ENCODE data around the gene NACC2.

NACC2 gene

GRCh38 chr9:135984072-135984710 lies 110.9 kb downstream of the NACC2 start:
- ATAC-seq: no peak
- no peak for TF ChIP-seq ZFP3 (CRISPR knock-in tag; IDR thresholded peaks at IDR 0.05)

GRCh38 chr9:135983208-135984071 lies 111.6 kb downstream of the NACC2 start:
- TF ChIP-seq ZNF565 (CRISPR knock-in tag; conservative IDR thresholded peaks at IDR 0.05; ENCODE audit: low read depth): no peak
- ATAC-seq: no peak

DNA sequence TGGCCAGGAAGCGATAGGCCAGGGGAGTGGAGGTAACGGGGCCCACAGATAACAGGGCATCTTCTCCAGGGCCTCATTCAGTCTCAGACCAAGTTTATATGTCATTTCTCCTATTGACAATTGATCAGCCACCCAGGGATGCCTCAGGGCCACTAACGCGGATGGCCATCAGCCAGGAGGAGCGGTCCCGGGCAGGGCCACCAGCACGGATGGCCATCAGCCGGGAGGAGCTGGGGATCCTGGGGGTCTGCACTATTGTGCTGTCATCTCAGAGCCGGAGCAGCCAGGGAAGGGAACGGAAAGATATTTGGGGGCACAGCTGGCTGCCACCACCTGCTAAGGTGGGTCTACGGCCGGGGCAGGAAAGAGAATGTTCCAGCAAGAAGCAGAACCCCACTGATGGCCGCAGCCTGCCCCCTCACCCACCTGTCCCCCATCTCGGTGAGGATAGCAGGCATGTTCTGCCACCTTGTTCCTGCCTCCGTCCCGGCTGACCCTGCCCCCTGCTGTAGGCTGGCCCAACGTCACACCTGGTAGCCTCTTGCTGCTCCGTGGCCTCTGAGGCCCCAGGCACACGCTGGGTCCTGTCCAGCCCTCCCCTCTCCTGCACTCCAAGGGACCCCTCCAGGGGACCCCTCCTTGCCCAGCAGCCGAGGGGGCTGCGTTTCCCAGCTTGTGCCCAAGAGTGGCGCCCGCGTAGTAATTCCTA lies 112.4 kb downstream of the NACC2 start:
- TF ChIP-seq ZNF70 (CRISPR knock-in tag; IDR thresholded peaks at IDR 0.05): no peak
- no peak for TF ChIP-seq ISL1 (CRISPR knock-in tag; IDR thresholded peaks at IDR 0.05)
- no peak for TF ChIP-seq POU6F1 (CRISPR knock-in tag; IDR thresholded peaks at IDR 0.05; ENCODE audit: borderline replicate concordance, low read depth)
- no peak for TF ChIP-seq BACH2 (CRISPR knock-in tag; IDR thresholded peaks at IDR 0.05; ENCODE audit: borderline replicate concordance)
- TF ChIP-seq SNAI2 (CRISPR knock-in tag; IDR thresholded peaks at IDR 0.05): no peak
- TF ChIP-seq ZNF565 (CRISPR knock-in tag; conservative IDR thresholded peaks at IDR 0.05; ENCODE audit: low read depth): no peak
- ATAC-seq: no peak

- no peak for ATAC-seq
- TF ChIP-seq CREB5 (CRISPR knock-in tag; IDR thresholded peaks at IDR 0.05; ENCODE audit: low read depth): no peak
These were observed 114.0 kb downstream of the NACC2 start for GRCh38 chr9:135980926-135981630.

- peak; percentile 19; the same call in 2 of the 3 replicates for ATAC-seq
- TF ChIP-seq, protein P1, sequence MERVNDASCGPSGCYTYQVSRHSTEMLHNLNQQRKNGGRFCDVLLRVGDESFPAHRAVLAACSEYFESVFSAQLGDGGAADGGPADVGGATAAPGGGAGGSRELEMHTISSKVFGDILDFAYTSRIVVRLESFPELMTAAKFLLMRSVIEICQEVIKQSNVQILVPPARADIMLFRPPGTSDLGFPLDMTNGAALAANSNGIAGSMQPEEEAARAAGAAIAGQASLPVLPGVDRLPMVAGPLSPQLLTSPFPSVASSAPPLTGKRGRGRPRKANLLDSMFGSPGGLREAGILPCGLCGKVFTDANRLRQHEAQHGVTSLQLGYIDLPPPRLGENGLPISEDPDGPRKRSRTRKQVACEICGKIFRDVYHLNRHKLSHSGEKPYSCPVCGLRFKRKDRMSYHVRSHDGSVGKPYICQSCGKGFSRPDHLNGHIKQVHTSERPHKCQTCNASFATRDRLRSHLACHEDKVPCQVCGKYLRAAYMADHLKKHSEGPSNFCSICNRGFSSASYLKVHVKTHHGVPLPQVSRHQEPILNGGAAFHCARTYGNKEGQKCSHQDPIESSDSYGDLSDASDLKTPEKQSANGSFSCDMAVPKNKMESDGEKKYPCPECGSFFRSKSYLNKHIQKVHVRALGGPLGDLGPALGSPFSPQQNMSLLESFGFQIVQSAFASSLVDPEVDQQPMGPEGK (CRISPR knock-in tag; IDR thresholded peaks at IDR 0.05; ENCODE audit: borderline replicate concordance): no peak
- TF ChIP-seq ZNF8 (CRISPR knock-in tag; IDR thresholded peaks at IDR 0.05) (no peak), ZNF70 (CRISPR knock-in tag; IDR thresholded peaks at IDR 0.05) (no peak), TOX (CRISPR knock-in tag; IDR thresholded peaks at IDR 0.05; ENCODE audit: borderline replicate concordance) (no peak), TCF4 (CRISPR knock-in tag; IDR thresholded peaks at IDR 0.05; ENCODE audit: borderline replicate concordance) (no peak), OSR1 (CRISPR knock-in tag; IDR thresholded peaks at IDR 0.05) (no peak), ZNF565 (CRISPR knock-in tag; conservative IDR thresholded peaks at IDR 0.05; ENCODE audit: low read depth) (no peak), ZC3H10 (CRISPR knock-in tag; IDR thresholded peaks at IDR 0.05) (no peak), ISL1 (CRISPR knock-in tag; IDR thresholded peaks at IDR 0.05) (no peak), PPARA (CRISPR knock-in tag; IDR thresholded peaks at IDR 0.05; ENCODE audit: borderline replicate concordance) (no peak), RARB (CRISPR knock-in tag; IDR thresholded peaks at IDR 0.05) (no peak), POU6F1 (CRISPR knock-in tag; IDR thresholded peaks at IDR 0.05; ENCODE audit: borderline replicate concordance, low read depth) (no peak), SNAI2 (CRISPR knock-in tag; IDR thresholded peaks at IDR 0.05) (no peak), CSDC2 (CRISPR knock-in tag; IDR thresholded peaks at IDR 0.05) (no peak), ESRRG (CRISPR knock-in tag; IDR thresholded peaks at IDR 0.05) (no peak), GLIS3 (CRISPR knock-in tag; IDR thresholded peaks at IDR 0.05) (no peak), BACH2 (CRISPR knock-in tag; IDR thresholded peaks at IDR 0.05; ENCODE audit: borderline replicate concordance) (no peak), ARNTL (CRISPR knock-in tag; IDR thresholded peaks at IDR 0.05; ENCODE audit: borderline replicate concordance, low read depth) (no peak), CREB5 (CRISPR knock-in tag; IDR thresholded peaks at IDR 0.05; ENCODE audit: low read depth) (no peak), ZFP30 (CRISPR knock-in tag; IDR thresholded peaks at IDR 0.05) (no peak)
These were observed 115.4 kb downstream of the NACC2 start for GRCh38 chr9:135979547-135980166.
